ENCODE measurements around the gene DEPDC5. TPM values are rescaled to one million over a fixed set of nuclear protein-coding genes. Genes with fewer than 3 reads are reported as not detected.

Gene DEPDC5
- total and polyA plus RNA-seq, 10 of the 15 experiments (the other 5 are each of a cell fraction or from before 2014, with no cell fraction given), result 3.0 to 38.9 (median 22.8) TPM

GRCh38 chr22:31852691-31853421, 99.0 kb downstream of the DEPDC5 start:
- FAIRE-seq (no peak), ATAC-seq (no peak), DNase-seq (ENCODE audit: low read depth, low spot score) (no peak)
- intact Hi-C loops (cut with micrococcal nuclease; ENCODE audit: unreplicated experiment), result no loop called here
- H3K79me2 ChIP-seq (ENCODE audit: control insufficient read depth, insufficient read depth, low read length), result no peaks in the 10 kb centered on the region
- ChIA-PET CTCF (no interaction called here), SMC1A (ENCODE audit: uncharacterized antibody, unreplicated experiment) (no interaction called here), RAD21 (ENCODE audit: unreplicated experiment) (no interaction called here), POLR2A (no interaction called here)
- H3K4me2 ChIP-seq (ENCODE audit: control insufficient read depth, insufficient read depth), result no peak overlapping the region
- no TSS peak for BruUV-seq (replicated peaks)
- H3K27me3 ChIP-seq (replicated peaks in 1 of 2; ENCODE audit: control insufficient read depth in 2 of 2, insufficient read depth in 2 of 2, low read length in 1 of 2), result no peaks in the 10 kb centered on the region
- no peak overlapping the region for H3K27ac ChIP-seq (ENCODE audit: control insufficient read depth, insufficient read depth)
- no peaks in the 10 kb centered on the region for H3K9me3 ChIP-seq (replicated peaks; ENCODE audit: control insufficient read depth, insufficient read depth, low read length)
- peaks cover 14 to 21% of the 10 kb centered on the region in 2 experiments for H3K36me3 ChIP-seq (ENCODE audit: control insufficient read depth in 2 of 2, insufficient read depth in 2 of 2, low read length in 1 of 2)
- TF ChIP-seq E4F1 (IDR thresholded peaks at IDR 0.05; ENCODE audit: borderline replicate concordance, partially characterized antibody), result no peak
- TF ChIP-seq NFIC (IDR thresholded peaks at IDR 0.05; ENCODE audit: low read depth, low read length), result no peak
- no peak for TF ChIP-seq SRF (IDR thresholded peaks at IDR 0.05; ENCODE audit: low read depth in 2 of 2, low read length in 2 of 2)
- TF ChIP-seq TCF12 (IDR thresholded peaks at IDR 0.05; ENCODE audit: low read depth, low read length), result no peak
- TF ChIP-seq FOXM1 (IDR thresholded peaks at IDR 0.05; ENCODE audit: low read depth, low read length), result no peak
- TF ChIP-seq CUX1 (IDR thresholded peaks at IDR 0.05; ENCODE audit: insufficient replicate concordance, low read depth, low read length), result no peak
- TF ChIP-seq CREB1 (IDR thresholded peaks at IDR 0.05; ENCODE audit: low read depth), result no peak
- TF ChIP-seq JUND (IDR thresholded peaks at IDR 0.05; ENCODE audit: low read depth, low read length), result no peak
- H3K9ac ChIP-seq (ENCODE audit: control insufficient read depth, insufficient read depth, low read length), result no peak overlapping the region
- no peaks in the 10 kb centered on the region for H3K4me1 ChIP-seq (ENCODE audit: control insufficient read depth, insufficient read depth, low read length)
- 97% methylated on average over 9 of the region's 9 CpGs for WGBS (ENCODE audit: insufficient coverage, insufficient replicate concordance, low lambda C conversion rate, missing lambda C conversion rate)
- H3K4me3 ChIP-seq, result no peak overlapping the region
- H4K20me1 ChIP-seq (ENCODE audit: control insufficient read depth, insufficient read depth), result no peaks in the 10 kb centered on the region
- H2AFZ ChIP-seq (ENCODE audit: control insufficient read depth, low read depth, low read length), result no peak overlapping the region
- in situ Hi-C loops (cut with MboI), result no loop called here
